ENCODE results near the gene KLHL29.

Gene KLHL29

DNA sequence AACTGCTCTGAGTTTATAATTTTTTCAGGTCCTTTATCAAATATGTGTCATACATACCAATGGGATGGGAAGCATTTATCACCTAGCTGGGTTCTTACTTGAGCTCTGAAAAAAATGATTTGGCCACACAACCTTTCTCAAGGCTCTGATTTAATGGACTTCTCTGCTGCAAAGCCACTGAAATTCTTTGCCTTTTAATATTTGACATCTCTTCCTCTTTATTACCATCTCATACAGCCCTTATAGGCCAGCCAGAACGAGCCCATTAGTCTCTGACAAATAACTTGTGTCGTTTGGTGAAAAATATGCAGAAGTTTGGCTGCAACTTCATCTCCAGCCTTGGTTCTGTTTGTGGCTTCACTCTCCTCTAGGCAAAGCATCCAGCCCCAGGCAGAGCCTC lies 292.9 kb downstream of the KLHL29 start:
- DNase-seq (ENCODE audit: low spot score in 2 of 2): no peak
- Histone ChIP-seq H3K4me3 (no peak overlapping the region), H3K36me3 (replicated peaks) (no peaks in the 10 kb centered on the region), H3K9me3 (peaks cover 3% of the 10 kb centered on the region; the same call in 1 of the 2 replicates), H3K4me1 (no peaks in the 10 kb centered on the region), H3K27me3 (ENCODE audit: low read depth) (no peaks in the 10 kb centered on the region)
- in situ Hi-C loops (cut with MboI; ENCODE audit: low sequenced_read_pairs): no loop called here

DNA sequence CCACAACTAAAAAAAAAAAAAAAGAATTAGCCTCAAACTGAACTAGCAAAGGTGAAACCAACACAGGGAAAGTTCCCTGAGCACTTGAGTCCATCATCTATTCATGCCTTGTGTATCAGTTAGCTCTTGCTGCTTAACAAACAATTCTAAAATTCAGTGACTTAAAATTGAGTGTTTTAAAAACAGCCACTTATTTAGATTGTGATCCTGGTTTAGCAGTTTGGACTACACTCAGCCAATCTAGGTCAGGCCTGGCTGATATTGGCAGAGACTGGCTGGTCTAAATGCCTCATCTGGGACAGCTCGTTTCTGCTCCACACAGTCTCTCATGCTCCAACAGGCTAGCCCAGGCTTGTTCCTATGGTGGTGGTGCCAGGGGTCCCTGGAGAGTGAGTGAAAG lies 294.1 kb downstream of the KLHL29 start:
- H3K9me3 ChIP-seq: peaks cover 3% of the 10 kb centered on the region; the same call in 1 of the 2 replicates
- no peaks in the 10 kb centered on the region for H3K27me3 ChIP-seq (ENCODE audit: low read depth)
- H3K36me3 ChIP-seq (replicated peaks): no peaks in the 10 kb centered on the region
- no peak overlapping the region for H3K4me3 ChIP-seq
- no peak for DNase-seq (ENCODE audit: low spot score in 2 of 2)
- no peaks in the 10 kb centered on the region for H3K4me1 ChIP-seq
- in situ Hi-C loops (cut with MboI; ENCODE audit: low sequenced_read_pairs): no loop called here

DNA sequence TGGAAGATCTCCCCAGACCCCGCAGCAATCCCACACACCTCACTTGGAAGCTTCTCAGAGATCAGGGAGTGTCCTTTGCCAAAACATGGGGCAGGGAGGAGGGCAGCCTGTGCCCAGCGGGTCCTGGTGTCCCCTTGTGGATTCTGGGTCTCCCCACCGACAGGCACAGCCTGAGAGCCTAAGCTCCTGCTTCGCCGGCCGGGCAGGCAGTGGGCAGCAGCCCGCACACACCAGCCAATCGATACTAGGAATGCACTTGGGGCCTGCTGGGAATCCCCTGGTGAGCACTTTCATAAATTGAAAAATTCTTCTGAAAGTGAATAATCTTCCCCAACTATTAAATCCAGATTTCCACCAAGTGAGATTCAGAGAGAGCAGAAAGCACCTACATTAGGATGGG lies 296.0 kb downstream of the KLHL29 start:
- H3K36me3 ChIP-seq (replicated peaks): no peaks in the 10 kb centered on the region
- DNase-seq (ENCODE audit: low spot score in 2 of 2): no peak
- peaks cover 3% of the 10 kb centered on the region; the same call in 1 of the 2 replicates for H3K9me3 ChIP-seq
- no peaks in the 10 kb centered on the region for H3K27me3 ChIP-seq (ENCODE audit: low read depth)
- H3K4me1 ChIP-seq: no peaks in the 10 kb centered on the region
- in situ Hi-C loops (cut with MboI; ENCODE audit: low sequenced_read_pairs): no loop called here
- no peak overlapping the region for H3K4me3 ChIP-seq

GRCh38 chr2:23681356-23682140 lies 296.6 kb downstream of the KLHL29 start:
- Histone ChIP-seq H3K36me3 (replicated peaks) (no peaks in the 10 kb centered on the region), H3K4me3 (no peak overlapping the region), H3K27me3 (ENCODE audit: low read depth) (no peaks in the 10 kb centered on the region), H3K4me1 (no peaks in the 10 kb centered on the region), H3K9me3 (peaks cover 3% of the 10 kb centered on the region; the same call in 1 of the 2 replicates)
- no peak for DNase-seq (ENCODE audit: low spot score in 2 of 2)
- in situ Hi-C loops (cut with MboI; ENCODE audit: low sequenced_read_pairs): no loop called here

- peaks cover 3% of the 10 kb centered on the region; the same call in 1 of the 2 replicates for H3K9me3 ChIP-seq
- no peak for DNase-seq (ENCODE audit: low spot score in 2 of 2)
- in situ Hi-C loops (cut with MboI; ENCODE audit: low sequenced_read_pairs): no loop called here
- no peaks in the 10 kb centered on the region for H3K4me1 ChIP-seq
- no peaks in the 10 kb centered on the region for H3K27me3 ChIP-seq (ENCODE audit: low read depth)
- no peak overlapping the region for H3K4me3 ChIP-seq
- H3K36me3 ChIP-seq (replicated peaks): no peaks in the 10 kb centered on the region
These were observed 297.5 kb downstream of the KLHL29 start for GRCh38 chr2:23682481-23682880.

- H3K27me3 ChIP-seq (ENCODE audit: low read depth): no peaks in the 10 kb centered on the region
- in situ Hi-C loops (cut with MboI; ENCODE audit: low sequenced_read_pairs): no loop called here
- no peak overlapping the region for H3K4me3 ChIP-seq
- H3K9me3 ChIP-seq: peaks cover 3% of the 10 kb centered on the region; the same call in 1 of the 2 replicates
- H3K36me3 ChIP-seq (replicated peaks): no peaks in the 10 kb centered on the region
- no peak for DNase-seq (ENCODE audit: low spot score in 2 of 2)
- no peaks in the 10 kb centered on the region for H3K4me1 ChIP-seq
These were observed 298.0 kb downstream of the KLHL29 start for GRCh38 chr2:23683001-23683400.

DNA sequence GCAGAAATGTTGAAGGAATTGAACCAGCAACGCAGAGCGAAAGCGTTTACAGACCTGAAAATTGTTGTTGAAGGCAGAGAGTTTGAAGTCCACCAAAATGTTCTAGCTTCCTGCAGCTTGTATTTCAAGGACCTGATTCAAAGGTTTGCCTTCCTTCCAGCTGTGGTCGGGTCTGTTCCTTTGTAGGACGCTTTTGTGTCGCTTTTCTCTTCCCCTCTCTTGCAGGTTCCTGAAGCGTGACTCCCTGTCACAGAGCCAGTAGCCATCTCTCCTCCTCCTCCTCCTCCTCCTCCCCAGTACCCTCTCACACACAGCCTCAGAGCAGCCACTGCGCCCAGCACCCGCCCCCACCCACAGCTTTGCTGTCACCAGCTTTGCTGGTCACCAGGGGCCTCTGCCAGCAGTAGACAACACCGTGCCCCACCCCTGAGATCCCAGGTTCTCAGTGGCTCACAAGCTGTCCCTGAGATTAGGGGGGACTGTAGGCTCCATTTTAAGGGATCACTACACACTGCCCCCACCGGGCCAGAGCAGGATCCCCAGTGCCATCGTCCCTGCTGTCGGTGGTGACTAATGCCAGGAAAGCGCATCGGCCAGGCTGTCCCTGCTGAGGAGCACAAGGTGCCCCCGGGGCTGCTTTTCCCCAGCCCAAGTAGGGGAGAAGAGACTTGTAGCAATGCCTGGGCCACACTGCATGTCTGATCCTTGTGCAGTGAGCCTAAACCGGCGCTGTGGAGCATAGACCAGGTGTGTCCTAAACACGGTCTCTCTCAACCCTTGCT lies 299.6 kb downstream of the KLHL29 start:
- H3K36me3 ChIP-seq (replicated peaks): no peaks in the 10 kb centered on the region
- in situ Hi-C loops (cut with MboI; ENCODE audit: low sequenced_read_pairs): no loop called here
- H3K27me3 ChIP-seq (ENCODE audit: low read depth): no peaks in the 10 kb centered on the region
- H3K4me3 ChIP-seq: no peak overlapping the region
- DNase-seq (ENCODE audit: low spot score in 2 of 2): no peak
- no peaks in the 10 kb centered on the region for H3K4me1 ChIP-seq
- no peaks in the 10 kb centered on the region for H3K9me3 ChIP-seq

GRCh38 chr2:23685181-23685580 lies 300.2 kb downstream of the KLHL29 start:
- in situ Hi-C loops (cut with MboI; ENCODE audit: low sequenced_read_pairs): no loop called here
- H3K4me1 ChIP-seq: no peaks in the 10 kb centered on the region
- H3K27me3 ChIP-seq (ENCODE audit: low read depth): no peaks in the 10 kb centered on the region
- no peak for DNase-seq (ENCODE audit: low spot score in 2 of 2)
- H3K4me3 ChIP-seq: no peak overlapping the region
- H3K36me3 ChIP-seq (replicated peaks): no peaks in the 10 kb centered on the region
- no peaks in the 10 kb centered on the region for H3K9me3 ChIP-seq

- H3K4me1 ChIP-seq: no peaks in the 10 kb centered on the region
- no peaks in the 10 kb centered on the region for H3K36me3 ChIP-seq (replicated peaks)
- in situ Hi-C loops (cut with MboI; ENCODE audit: low sequenced_read_pairs): no loop called here
These were observed 300.7 kb downstream of the KLHL29 start for GRCh38 chr2:23685706-23686105.

DNA sequence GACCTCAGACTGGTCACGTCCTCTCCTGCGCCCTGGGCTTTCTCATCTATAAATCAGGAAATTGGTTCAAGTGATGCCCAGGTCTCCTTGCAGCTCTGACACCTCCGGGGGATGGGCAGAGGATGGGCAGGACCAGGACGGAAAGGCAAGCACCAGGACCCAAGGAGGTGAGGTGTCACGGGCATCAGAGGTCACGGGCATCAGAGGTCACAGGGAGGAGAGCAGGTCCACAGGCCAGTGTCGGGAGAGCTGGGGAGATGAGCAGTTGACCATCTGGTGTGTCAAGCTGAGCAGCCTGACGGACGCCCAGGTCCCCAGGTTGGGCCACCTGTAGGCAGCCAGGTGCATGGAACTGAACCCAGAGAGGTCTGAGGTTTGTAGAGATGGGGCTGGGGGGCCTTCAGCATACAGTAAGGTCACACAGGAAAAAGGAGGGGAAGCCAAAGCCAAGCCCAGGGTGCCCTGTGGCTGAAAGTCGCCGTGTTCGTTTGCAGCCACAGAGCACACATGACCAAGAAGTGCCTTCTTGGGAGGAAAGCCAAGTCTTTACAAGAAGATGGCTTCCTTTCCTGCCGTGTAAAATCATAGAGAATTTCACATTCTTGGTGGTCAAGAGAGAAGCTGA lies 301.5 kb downstream of the KLHL29 start:
- DNase-seq (ENCODE audit: low spot score in 2 of 2): no peak
- Histone ChIP-seq H3K4me3 (no peak overlapping the region), H3K36me3 (replicated peaks) (no peaks in the 10 kb centered on the region), H3K4me1 (no peaks in the 10 kb centered on the region), H3K9me3 (no peaks in the 10 kb centered on the region), H3K27me3 (ENCODE audit: low read depth) (no peaks in the 10 kb centered on the region)
- in situ Hi-C loops (cut with MboI; ENCODE audit: low sequenced_read_pairs): no loop called here

More at GRCh38 chr2:23685706-23686105, 300.7 kb downstream of the KLHL29 start:
- Histone ChIP-seq H3K4me3 (no peak overlapping the region), H3K27me3 (ENCODE audit: low read depth) (no peaks in the 10 kb centered on the region), H3K9me3 (no peaks in the 10 kb centered on the region)
- DNase-seq (ENCODE audit: low spot score in 2 of 2): no peak

- in situ Hi-C loops (cut with MboI; ENCODE audit: low sequenced_read_pairs): no loop called here
- H3K27me3 ChIP-seq (ENCODE audit: low read depth): no peaks in the 10 kb centered on the region
- H3K9me3 ChIP-seq: no peaks in the 10 kb centered on the region
- no peak for DNase-seq (ENCODE audit: low spot score in 2 of 2)
- H3K4me1 ChIP-seq: no peaks in the 10 kb centered on the region
- no peaks in the 10 kb centered on the region for H3K36me3 ChIP-seq (replicated peaks)
- H3K4me3 ChIP-seq: no peak overlapping the region
These were observed 302.2 kb downstream of the KLHL29 start for GRCh38 chr2:23687214-23687613.

DNA sequence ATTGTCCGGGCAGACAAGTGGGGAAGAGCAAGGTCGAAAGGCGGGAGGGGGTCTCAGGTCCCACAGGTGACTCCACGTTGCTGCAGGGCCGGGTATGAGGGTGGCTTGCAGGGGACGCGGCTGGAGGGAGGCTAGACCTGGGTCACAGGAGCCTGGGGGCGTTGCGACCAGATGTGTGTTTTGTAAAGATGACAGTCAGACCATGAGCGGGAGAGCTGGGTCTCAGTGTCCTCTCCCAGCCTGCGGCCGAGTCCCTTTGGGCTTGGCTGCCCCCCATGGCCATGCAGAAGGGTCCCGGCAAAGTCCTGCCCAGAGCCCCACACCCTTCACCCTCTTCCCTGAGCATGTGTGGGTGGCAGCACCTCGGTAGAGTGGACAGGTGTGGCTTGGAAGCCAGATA lies 302.7 kb downstream of the KLHL29 start:
- H3K4me3 ChIP-seq: no peak overlapping the region
- H3K27me3 ChIP-seq (ENCODE audit: low read depth): no peaks in the 10 kb centered on the region
- no peak for DNase-seq (ENCODE audit: low spot score in 2 of 2)
- H3K9me3 ChIP-seq: no peaks in the 10 kb centered on the region
- no peaks in the 10 kb centered on the region for H3K36me3 ChIP-seq (replicated peaks)
- in situ Hi-C loops (cut with MboI; ENCODE audit: low sequenced_read_pairs): no loop called here
- H3K4me1 ChIP-seq: no peaks in the 10 kb centered on the region

DNA sequence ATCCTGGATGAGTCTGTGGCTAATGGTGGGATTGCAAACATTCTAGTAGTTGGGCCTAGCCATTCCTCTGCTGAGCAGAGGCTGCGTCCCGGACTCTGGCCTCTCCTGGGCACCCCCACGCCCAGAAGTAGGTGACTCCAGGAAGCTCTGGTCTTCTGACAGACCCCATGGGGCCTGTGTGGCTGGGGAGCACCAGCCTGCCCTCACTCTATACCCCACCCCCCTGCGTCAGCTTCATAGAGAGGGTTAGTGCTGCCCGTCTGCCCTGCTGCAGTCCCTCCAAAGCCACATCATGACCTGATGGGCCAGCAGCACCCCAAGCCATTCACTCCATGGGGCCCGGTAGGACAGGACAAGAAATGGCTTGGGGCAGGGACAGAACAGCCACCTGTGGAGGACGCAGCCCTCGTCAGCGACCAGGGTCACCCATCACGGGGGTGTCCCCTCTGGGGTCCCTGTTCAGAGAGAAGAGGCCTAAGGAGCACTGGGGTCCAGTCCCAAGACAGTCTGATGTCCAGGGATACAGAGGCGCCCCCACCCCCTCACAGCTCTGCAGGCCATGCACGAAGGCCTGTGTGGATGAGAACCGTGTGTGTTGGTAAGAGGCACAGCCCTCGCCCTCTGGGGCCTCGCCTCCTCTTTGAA lies 303.6 kb downstream of the KLHL29 start:
- Histone ChIP-seq H3K4me3 (no peak overlapping the region), H3K36me3 (replicated peaks) (no peaks in the 10 kb centered on the region), H3K27me3 (ENCODE audit: low read depth) (no peaks in the 10 kb centered on the region), H3K4me1 (no peaks in the 10 kb centered on the region), H3K9me3 (no peaks in the 10 kb centered on the region)
- in situ Hi-C loops (cut with MboI; ENCODE audit: low sequenced_read_pairs): no loop called here
- DNase-seq (ENCODE audit: low spot score in 2 of 2): no peak
